Neural cell (in vitro differentiated cells): ENCODE results near the gene DLAT.

ENCODE experiments used
- CTCF ChIP-seq: fragments of 450-650 bp; IDR thresholded peaks from 2 replicates; pipeline ENCODE4 v1.5.1; 2014; ENCODE audit warnings: antibody characterized with exemption, mild to moderate bottlenecking, moderate library complexity; ENCODE audit not compliant: poor library complexity, severe bottlenecking
- EP300 ChIP-seq: fragments of 450-650 bp; conservative IDR thresholded peaks from 2 replicates; pipeline ENCODE4 v1.6.1; 2014; ENCODE audit warnings: antibody characterized with exemption, mild to moderate bottlenecking, moderate library complexity; ENCODE audit not compliant: poor library complexity, severe bottlenecking
- EZH2 ChIP-seq: fragments of 200-600, 300-800 bp; shearing (Covaris generic), sonication (generic); IDR thresholded peaks from 2 replicates; pipeline ENCODE4 v1.6.1; 2014; ENCODE audit warnings: antibody characterized with exemption, low read length, borderline replicate concordance, mild to moderate bottlenecking; ENCODE audit not compliant: insufficient read depth, poor library complexity, severe bottlenecking
- POLR2AphosphoS5 ChIP-seq: IDR thresholded peaks from 2 replicates; pipeline ENCODE4 v1.6.1; 2012
- RAD21 ChIP-seq: fragments of 450-650 bp; conservative IDR thresholded peaks from 2 replicates; pipeline ENCODE4 v1.6.1; 2014; ENCODE audit warnings: antibody characterized with exemption, mild to moderate bottlenecking, moderate library complexity

GRCh38 chr11:112024178-112024772, 933 bp upstream of the DLAT start:
- TF ChIP-seq EP300 = no peak
- TF ChIP-seq CTCF = no peak
- TF ChIP-seq RAD21 = no peak
- TF ChIP-seq POLR2AphosphoS5 = no peak
- no peak for TF ChIP-seq EZH2
